ENCODE data around the gene PLS3.

DNA sequence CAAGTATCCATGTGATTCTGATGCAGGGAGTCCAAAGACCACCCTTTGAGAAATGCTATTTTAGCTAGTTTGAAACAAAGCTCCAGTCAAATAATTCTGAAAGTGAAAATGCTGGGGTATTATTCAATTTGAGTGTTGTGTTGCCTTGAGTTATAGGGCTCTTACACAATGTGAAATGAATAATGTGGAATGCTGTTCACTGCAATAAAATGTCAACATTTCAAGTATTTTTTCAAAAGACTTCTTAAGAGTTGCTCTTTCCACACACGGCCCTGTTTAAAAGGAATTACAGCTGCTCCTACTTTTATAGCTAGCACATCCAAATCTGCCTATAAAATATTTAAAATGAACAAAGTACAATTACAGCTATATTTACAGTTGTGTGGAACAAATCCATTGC lies 27.5 kb upstream of the PLS3 start:
- TF ChIP-seq, protein P1, sequence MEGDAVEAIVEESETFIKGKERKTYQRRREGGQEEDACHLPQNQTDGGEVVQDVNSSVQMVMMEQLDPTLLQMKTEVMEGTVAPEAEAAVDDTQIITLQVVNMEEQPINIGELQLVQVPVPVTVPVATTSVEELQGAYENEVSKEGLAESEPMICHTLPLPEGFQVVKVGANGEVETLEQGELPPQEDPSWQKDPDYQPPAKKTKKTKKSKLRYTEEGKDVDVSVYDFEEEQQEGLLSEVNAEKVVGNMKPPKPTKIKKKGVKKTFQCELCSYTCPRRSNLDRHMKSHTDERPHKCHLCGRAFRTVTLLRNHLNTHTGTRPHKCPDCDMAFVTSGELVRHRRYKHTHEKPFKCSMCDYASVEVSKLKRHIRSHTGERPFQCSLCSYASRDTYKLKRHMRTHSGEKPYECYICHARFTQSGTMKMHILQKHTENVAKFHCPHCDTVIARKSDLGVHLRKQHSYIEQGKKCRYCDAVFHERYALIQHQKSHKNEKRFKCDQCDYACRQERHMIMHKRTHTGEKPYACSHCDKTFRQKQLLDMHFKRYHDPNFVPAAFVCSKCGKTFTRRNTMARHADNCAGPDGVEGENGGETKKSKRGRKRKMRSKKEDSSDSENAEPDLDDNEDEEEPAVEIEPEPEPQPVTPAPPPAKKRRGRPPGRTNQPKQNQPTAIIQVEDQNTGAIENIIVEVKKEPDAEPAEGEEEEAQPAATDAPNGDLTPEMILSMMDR (IDR thresholded peaks at IDR 0.05) = no peak
- no peak for TF ChIP-seq POLR2A (IDR thresholded peaks at IDR 0.05)
